Adrenal gland (tissue), 12 donors: Measurements from ENCODE around the gene RAD9A. TPM values are rescaled to one million over a fixed set of nuclear protein-coding genes. Genes with fewer than 3 reads are reported as not detected.

Experiments used
- DNase-seq, 7 donors: peaks; one replicate each; pipeline ENCODE4 v3.0.0-alpha.2; 2019 to 2020
- H3K27ac ChIP-seq, 5 donors: fragments of 200-600 bp; sonication (generic) in 4 of 5; 1 replicate in 3 of 5; 2 replicates in 2 of 5; pipeline versions ENCODE4 v1.5.1 to v1.8.0; 2016 to 2020; ENCODE audit warnings: mild to moderate bottlenecking in 1 of 5
- H3K27me3 ChIP-seq: fragments of 200-600 bp; 2 replicates; pipeline ENCODE4 v1.8.0; 2021
- H3K36me3 ChIP-seq, 2 donors: fragments of 200-600 bp; replicated peaks in 1 of 2; 1 replicate in 1 of 2; 2 replicates in 1 of 2; pipeline versions ENCODE4 v1.5.1 to v1.8.0; 2018 to 2022
- H3K4me1 ChIP-seq, 2 donors: fragments of 200-600 bp; replicated peaks in 1 of 2; 1 replicate in 1 of 2; 2 replicates in 1 of 2; pipeline versions ENCODE4 v1.5.1 to v1.8.0; 2018 to 2021
- H3K4me3 ChIP-seq, 4 donors: fragments of 200-600 bp; sonication (generic) in 3 of 4; one replicate each; pipeline ENCODE4 v1.5.1; 2016 to 2018
- H3K9me3 ChIP-seq, 3 donors: fragments of 200-600 bp; sonication (generic) in 1 of 3; replicated peaks in 1 of 3; 1 replicate in 2 of 3; 2 replicates in 1 of 3; pipeline versions ENCODE4 v1.5.1 to v1.8.0; 2016 to 2021
- CTCF ChIP-seq, 6 experiments: fragments of 450-650 bp in 4 of 6; fragments of 200-600 bp in 2 of 6; sonication (generic) in 1 of 6; IDR thresholded peaks; 1 replicate in 5 of 6; 2 replicates in 1 of 6; pipeline versions ENCODE4 v1.5.1 to v1.8.0; 2016 to 2021; ENCODE audit warnings: antibody characterized with exemption in 6 of 6, mild to moderate bottlenecking in 2 of 6, moderate library complexity in 1 of 6
- POLR2A ChIP-seq, 2 donors: fragments of 450-650 bp; IDR thresholded peaks; one replicate each; pipeline ENCODE4 v1.6.1; 2017; ENCODE audit warnings: antibody characterized with exemption in 2 of 2, mild to moderate bottlenecking in 2 of 2, moderate library complexity in 1 of 2
- WGBS, 4 donors: extraction: QIAGEN DNeasy Blood & Tissue Kit in 2 of 4; methylation state at CpG; one replicate each; pipeline versions ENCODE4 v1.1.5 to v1.1.7; 2013 to 2017; 5-methylcytosine and 5-hydroxymethylcytosine counted together
- intact Hi-C, 2 donors: fragments of 100-400 bp; cut with DNase I; formaldehyde crosslinking; loops; one replicate each; pipeline versions ENCODE4 v1.14.1 to v1.15.0; 2022 to 2023
- polyA plus RNA-seq, 3 donors: library from polyadenylated mRNA; stranded (reverse); fragments of 200-250 nt in 2 of 3; fragments of 350-450 nt in 1 of 3; fragmentation: Illumina TruSeq in 1 of 3; extraction: RNeasy Lipid Tissue Mini Kit (QIAGEN cat#74804) in 1 of 3; gene quantifications; one replicate each; pipeline ENCODE4 v1.2.3, GENCODE V29; 2013 to 2014
- total RNA-seq, 9 donors: library from RNA; depleted of rRNA in 4 of 9; stranded (reverse); fragments of >200 nt in 4 of 9; fragments of 120-200 nt in 1 of 9; fragmentation: NEBNext Ultra II Directional in 1 of 9; extraction: Animal tissue kit (Norgen Biotek cat#: 25700) in 1 of 9; gene quantifications; one replicate each; pipeline versions ENCODE4 v1.1.0 to v1.2.4, GENCODE V29; 2013 to 2023
- donor health status: healthy with polysubstance abuse.
- donor health status: Bipolar disorder and iron deficiency.
- donor health status: DM: yes; HTN: yes; CAD: no.
- donor health status: DM: no; HTN: no; CAD: no.
- donor health status: DM: no; HTN: no; CAD: no.
- donor health status: DM: yes; HTN: yes; CAD: no.

Gene RAD9A
- total and polyA plus RNA-seq, 12 donors, result 5.4 to 57.7 (median 15.0) TPM

GRCh38 chr11:67369801-67370284 lies 21.9 kb upstream of the RAD9A start:
- intact Hi-C loops, result no loop called here
- Histone ChIP-seq H3K36me3 (no peaks in the 10 kb centered on the region), H3K4me3 (no peak overlapping the region), H3K27ac (no peak overlapping the region), H3K4me1 (peaks cover 18 to 28% of the 10 kb centered on the region in 2 donors), H3K27me3 (no peaks in the 10 kb centered on the region), H3K9me3 (no peaks in the 10 kb centered on the region)
- 70 to 87% (median 74%) methylated on average over 12 of the region's 12 CpGs for WGBS, 4 donors
- TF ChIP-seq CTCF (IDR thresholded peaks at IDR 0.05) (no peak), POLR2A (IDR thresholded peaks at IDR 0.05) (no peak)
- DNase-seq, result no peak

GRCh38 chr11:67370351-67371076 lies 21.3 kb upstream of the RAD9A start:
- DNase-seq, result no peak
- H3K27me3 ChIP-seq, result no peaks in the 10 kb centered on the region
- peaks cover 18 to 29% of the 10 kb centered on the region in 2 donors for H3K4me1 ChIP-seq
- H3K36me3 ChIP-seq, result no peaks in the 10 kb centered on the region
- 72 to 79% (median 77%) methylated on average over 13 to 14 of the region's 14 CpGs for WGBS, 4 donors
- no peak overlapping the region for H3K4me3 ChIP-seq
- no peak overlapping the region for H3K27ac ChIP-seq
- intact Hi-C loops, result no loop called here
- TF ChIP-seq CTCF (IDR thresholded peaks at IDR 0.05) (no peak), POLR2A (IDR thresholded peaks at IDR 0.05) (no peak)
- no peaks in the 10 kb centered on the region for H3K9me3 ChIP-seq

- peaks cover 18 to 29% of the 10 kb centered on the region in 2 donors for H3K4me1 ChIP-seq
- intact Hi-C loops, result no loop called here
- 56 to 61% (median 58%) methylated on average over 7 to 8 of the region's 8 CpGs for WGBS, 4 donors
- peak overlapping the region in 1 of 5 donors; percentile 88 for H3K27ac ChIP-seq
- no peaks in the 10 kb centered on the region for H3K27me3 ChIP-seq
- no peaks in the 10 kb centered on the region for H3K9me3 ChIP-seq
- TF ChIP-seq POLR2A (IDR thresholded peaks at IDR 0.05), result no peak
- TF ChIP-seq CTCF (IDR thresholded peaks at IDR 0.05), result peak in 5 of 6 experiments; percentile 33 to 57 (median 50)
- peak in 3 of 7 donors; percentile 47 for DNase-seq
- H3K36me3 ChIP-seq, result no peaks in the 10 kb centered on the region
- peak overlapping the region in 1 of 4 donors; percentile 94 for H3K4me3 ChIP-seq
Measured at GRCh38 chr11:67371189-67371910, 20.4 kb upstream of the RAD9A start.

GRCh38 chr11:67371911-67372320 lies 19.9 kb upstream of the RAD9A start:
- Histone ChIP-seq H3K4me1 (peaks cover 18 to 29% of the 10 kb centered on the region in 2 donors), H3K36me3 (no peaks in the 10 kb centered on the region), H3K9me3 (no peaks in the 10 kb centered on the region), H3K27ac (peak overlapping the region in 2 of 5 donors; percentile 71 to 88), H3K4me3 (peak overlapping the region in 2 of 4 donors; percentile 76 to 94), H3K27me3 (no peaks in the 10 kb centered on the region)
- DNase-seq, result no peak
- intact Hi-C loops, result no loop called here
- 28 to 36% (median 28%) methylated on average over 10 to 16 of the region's 16 CpGs for WGBS, 4 donors
- TF ChIP-seq POLR2A (IDR thresholded peaks at IDR 0.05), result no peak
- no peak for TF ChIP-seq CTCF (IDR thresholded peaks at IDR 0.05)
